AG09309 (cell line): ENCODE results near the gene CLEC4M.

ENCODE experiments used
- DNase-seq: peaks from one replicate; pipeline ENCODE4 v3.0.0-alpha.2; 2010; ENCODE audit warnings: low read depth
- H3K4me3 ChIP-seq: 2 replicates; pipeline ENCODE4 v1.5.1; 2011; ENCODE audit warnings: mild to moderate bottlenecking, low read depth, low read length, moderate library complexity; ENCODE audit not compliant: control insufficient read depth
- TF ChIP-seq, protein P1 (sequence below): IDR thresholded peaks from 2 replicates; pipeline ENCODE4 v1.5.1; 2011; ENCODE audit warnings: mild to moderate bottlenecking, low read depth, low read length, inconsistent platforms; ENCODE audit not compliant: insufficient read depth, control insufficient read depth; ENCODE audit errors: missing control alignments

Gene CLEC4M

GRCh38 chr19:7762719-7763293 lies at the start of gene CLEC4M:
TSS of gene CLEC4M (plus strand) at chr19:7763243. CDS start at chr19:7763267, 24 bp downstream.
- H3K4me3 ChIP-seq: no peak within 1 kb of the TSS
- DNase-seq: no peak
- TF ChIP-seq, protein P1, sequence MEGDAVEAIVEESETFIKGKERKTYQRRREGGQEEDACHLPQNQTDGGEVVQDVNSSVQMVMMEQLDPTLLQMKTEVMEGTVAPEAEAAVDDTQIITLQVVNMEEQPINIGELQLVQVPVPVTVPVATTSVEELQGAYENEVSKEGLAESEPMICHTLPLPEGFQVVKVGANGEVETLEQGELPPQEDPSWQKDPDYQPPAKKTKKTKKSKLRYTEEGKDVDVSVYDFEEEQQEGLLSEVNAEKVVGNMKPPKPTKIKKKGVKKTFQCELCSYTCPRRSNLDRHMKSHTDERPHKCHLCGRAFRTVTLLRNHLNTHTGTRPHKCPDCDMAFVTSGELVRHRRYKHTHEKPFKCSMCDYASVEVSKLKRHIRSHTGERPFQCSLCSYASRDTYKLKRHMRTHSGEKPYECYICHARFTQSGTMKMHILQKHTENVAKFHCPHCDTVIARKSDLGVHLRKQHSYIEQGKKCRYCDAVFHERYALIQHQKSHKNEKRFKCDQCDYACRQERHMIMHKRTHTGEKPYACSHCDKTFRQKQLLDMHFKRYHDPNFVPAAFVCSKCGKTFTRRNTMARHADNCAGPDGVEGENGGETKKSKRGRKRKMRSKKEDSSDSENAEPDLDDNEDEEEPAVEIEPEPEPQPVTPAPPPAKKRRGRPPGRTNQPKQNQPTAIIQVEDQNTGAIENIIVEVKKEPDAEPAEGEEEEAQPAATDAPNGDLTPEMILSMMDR: no peak

- H3K4me3 ChIP-seq: no peak overlapping the region
- TF ChIP-seq, protein P1: no peak
- DNase-seq: no peak
Measured at GRCh38 chr19:7715671-7716070, 47.4 kb upstream of the CLEC4M start.

GRCh38 chr19:7716762-7717161 lies 46.3 kb upstream of the CLEC4M start:
- DNase-seq: no peak
- TF ChIP-seq, protein P1: no peak
- H3K4me3 ChIP-seq: no peak overlapping the region

GRCh38 chr19:7718668-7719067 lies 44.4 kb upstream of the CLEC4M start:
- TF ChIP-seq, protein P1: no peak
- DNase-seq: no peak

GRCh38 chr19:7720351-7720750 lies 42.7 kb upstream of the CLEC4M start:
- TF ChIP-seq, protein P1: no peak
- H3K4me3 ChIP-seq: no peak overlapping the region
- DNase-seq: no peak

More at GRCh38 chr19:7718668-7719067, 44.4 kb upstream of the CLEC4M start:
- H3K4me3 ChIP-seq: no peak overlapping the region

GRCh38 chr19:7722231-7722651 lies 40.8 kb upstream of the CLEC4M start:
- TF ChIP-seq, protein P1: no peak
- no peak overlapping the region for H3K4me3 ChIP-seq
- no peak for DNase-seq

DNA sequence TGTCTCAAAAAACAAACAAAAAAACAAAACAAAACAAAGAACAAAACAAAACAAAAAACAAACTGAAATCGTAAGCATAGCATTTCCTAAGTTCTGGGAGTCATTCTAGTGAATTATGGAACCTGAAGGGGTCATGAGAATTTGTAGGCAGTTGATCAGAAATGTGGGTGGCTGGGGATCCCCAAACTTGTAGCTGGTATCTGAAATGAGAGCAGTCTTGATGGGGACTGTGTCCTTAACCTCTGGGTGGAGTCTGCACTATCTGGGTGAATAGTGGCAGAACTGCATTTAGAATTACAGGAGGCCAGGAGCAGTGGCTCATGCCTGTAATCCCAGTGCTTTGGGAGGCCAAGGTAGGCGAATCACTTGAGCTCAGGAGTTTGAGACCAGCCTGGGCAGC lies 37.3 kb upstream of the CLEC4M start:
- TF ChIP-seq, protein P1: no peak
- no peak for DNase-seq
- no peak overlapping the region for H3K4me3 ChIP-seq
